Loucy (cell line): ENCODE measurements around the gene TMEM135.

Experiments used
- H2AFZ ChIP-seq: fragments of 200-600 bp; sonication (generic); 2 replicates; pipeline ENCODE4 v1.6.0; 2016; ENCODE audit warnings: antibody characterized with exemption, mild to moderate bottlenecking, low read length, moderate library complexity
- H3F3A ChIP-seq: fragments of 200-600 bp; 2 replicates; pipeline ENCODE4 v1.6.0; 2016; ENCODE audit warnings: antibody characterized with exemption, low read depth, mild to moderate bottlenecking
- H3K27me3 ChIP-seq: fragments of 200-600 bp; sonication (generic); 2 replicates; pipeline ENCODE4 v1.6.1; 2014; ENCODE audit warnings: low read length, mild to moderate bottlenecking; ENCODE audit not compliant: insufficient read depth, poor library complexity, severe bottlenecking
- H3K36me3 ChIP-seq: fragments of 200-600 bp; sonication (generic); 2 replicates; pipeline ENCODE4 v1.6.1; 2016; ENCODE audit warnings: low read length; ENCODE audit not compliant: insufficient read depth
- H3K4me1 ChIP-seq: fragments of 200-600 bp; sonication (generic); 2 replicates; pipeline ENCODE4 v1.5.1; 2014; ENCODE audit warnings: low read length, mild to moderate bottlenecking; ENCODE audit not compliant: insufficient read depth, poor library complexity, severe bottlenecking
- H3K4me2 ChIP-seq: fragments of 200-600 bp; sonication (generic); 2 replicates; pipeline ENCODE4 v1.6.0; 2014; ENCODE audit warnings: antibody characterized with exemption, low read length, low read depth, mild to moderate bottlenecking; ENCODE audit not compliant: poor library complexity, severe bottlenecking
- H3K4me3 ChIP-seq: fragments of 200-600 bp; sonication (generic); 2 replicates; pipeline ENCODE4 v1.5.1; 2014; ENCODE audit warnings: low read length, mild to moderate bottlenecking, mixed read lengths; ENCODE audit not compliant: poor library complexity, severe bottlenecking
- H3K79me2 ChIP-seq: fragments of 200-600 bp; sonication (generic); 2 replicates; pipeline ENCODE4 v1.6.1; 2014; ENCODE audit warnings: low read length; ENCODE audit not compliant: insufficient read depth
- H3K9ac ChIP-seq: fragments of 200-600 bp; sonication (generic); 2 replicates; pipeline ENCODE4 v1.6.0; 2014; ENCODE audit warnings: mild to moderate bottlenecking, low read depth, low read length, moderate library complexity; ENCODE audit not compliant: poor library complexity, severe bottlenecking
- H3K9me2 ChIP-seq: fragments of 200-600 bp; sonication (generic); replicated peaks from 2 replicates; pipeline ENCODE4 v1.6.1; 2016; ENCODE audit warnings: low read depth, low read length, mixed read lengths
- H3K9me3 ChIP-seq: fragments of 200-600 bp; sonication (generic); 2 replicates; pipeline ENCODE4 v1.6.1; 2014; ENCODE audit warnings: mild to moderate bottlenecking, antibody characterized with exemption, low read length, low read depth; ENCODE audit not compliant: insufficient read depth
- H4K20me1 ChIP-seq: fragments of 200-600 bp; sonication (generic); 2 replicates; pipeline ENCODE4 v1.6.0; 2014; ENCODE audit warnings: antibody characterized with exemption, low read length, mild to moderate bottlenecking; ENCODE audit not compliant: insufficient read depth, poor library complexity, severe bottlenecking
- EZH2phosphoT487 ChIP-seq: fragments of 200-600 bp; IDR thresholded peaks from 2 replicates; pipeline ENCODE4 v1.6.1; 2018; ENCODE audit warnings: antibody characterized with exemption, mild to moderate bottlenecking, moderate library complexity, borderline replicate concordance
- TF ChIP-seq, protein P1 (sequence below): fragments of 200-600 bp; sonication (generic); conservative IDR thresholded peaks from 2 replicates; pipeline ENCODE4 v1.5.1; 2014; ENCODE audit warnings: mild to moderate bottlenecking, antibody characterized with exemption, low read length

TMEM135 gene

GRCh38 chr11:87235366-87235765, 197.6 kb downstream of the TMEM135 start:
- Histone ChIP-seq H3K4me3 (no peak overlapping the region), H3K27me3 (no peaks in the 10 kb centered on the region), H3K9me3 (peaks cover 3% of the 10 kb centered on the region; the same call in 1 of the 2 replicates), H3K9ac (no peak overlapping the region), H3K36me3 (no peaks in the 10 kb centered on the region; the same call in 1 of the 2 replicates), H4K20me1 (peaks cover under 1% of the 10 kb centered on the region), H3K4me2 (no peak overlapping the region), H3K79me2 (no peaks in the 10 kb centered on the region), H2AFZ (no peak overlapping the region), H3K4me1 (no peaks in the 10 kb centered on the region), H3F3A (no peaks in the 10 kb centered on the region), H3K9me2 (no peaks in the 10 kb centered on the region)
- TF ChIP-seq, protein P1, sequence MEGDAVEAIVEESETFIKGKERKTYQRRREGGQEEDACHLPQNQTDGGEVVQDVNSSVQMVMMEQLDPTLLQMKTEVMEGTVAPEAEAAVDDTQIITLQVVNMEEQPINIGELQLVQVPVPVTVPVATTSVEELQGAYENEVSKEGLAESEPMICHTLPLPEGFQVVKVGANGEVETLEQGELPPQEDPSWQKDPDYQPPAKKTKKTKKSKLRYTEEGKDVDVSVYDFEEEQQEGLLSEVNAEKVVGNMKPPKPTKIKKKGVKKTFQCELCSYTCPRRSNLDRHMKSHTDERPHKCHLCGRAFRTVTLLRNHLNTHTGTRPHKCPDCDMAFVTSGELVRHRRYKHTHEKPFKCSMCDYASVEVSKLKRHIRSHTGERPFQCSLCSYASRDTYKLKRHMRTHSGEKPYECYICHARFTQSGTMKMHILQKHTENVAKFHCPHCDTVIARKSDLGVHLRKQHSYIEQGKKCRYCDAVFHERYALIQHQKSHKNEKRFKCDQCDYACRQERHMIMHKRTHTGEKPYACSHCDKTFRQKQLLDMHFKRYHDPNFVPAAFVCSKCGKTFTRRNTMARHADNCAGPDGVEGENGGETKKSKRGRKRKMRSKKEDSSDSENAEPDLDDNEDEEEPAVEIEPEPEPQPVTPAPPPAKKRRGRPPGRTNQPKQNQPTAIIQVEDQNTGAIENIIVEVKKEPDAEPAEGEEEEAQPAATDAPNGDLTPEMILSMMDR, result no peak
- TF ChIP-seq EZH2phosphoT487, result no peak

DNA sequence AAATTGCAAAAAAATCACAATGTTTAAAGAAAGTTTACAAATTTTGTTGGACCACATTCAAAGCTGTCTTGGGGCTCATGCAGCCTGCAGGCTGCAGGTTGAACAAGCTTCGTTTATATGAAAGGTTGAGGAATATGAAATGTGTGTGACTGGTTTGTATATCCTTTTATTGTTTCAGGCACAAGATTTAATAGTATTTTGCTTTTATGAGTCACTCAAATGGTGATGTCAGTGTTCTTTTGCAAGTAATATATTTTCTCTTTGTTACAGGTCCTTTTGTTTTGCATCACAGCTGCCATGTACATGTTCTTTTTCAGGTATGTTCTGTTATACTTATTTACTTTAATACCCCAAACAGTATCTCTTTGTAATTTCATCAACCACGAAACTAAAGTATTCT, 198.6 kb downstream of the TMEM135 start:
- Histone ChIP-seq H3K9me3 (peaks cover 3% of the 10 kb centered on the region; the same call in 1 of the 2 replicates), H3K9ac (no peak overlapping the region), H3K4me1 (no peaks in the 10 kb centered on the region), H3K9me2 (no peaks in the 10 kb centered on the region), H3K4me3 (no peak overlapping the region), H3K4me2 (no peak overlapping the region), H3F3A (no peaks in the 10 kb centered on the region), H3K79me2 (no peaks in the 10 kb centered on the region), H2AFZ (no peak overlapping the region), H3K36me3 (no peaks in the 10 kb centered on the region; the same call in 1 of the 2 replicates), H4K20me1 (no peaks in the 10 kb centered on the region), H3K27me3 (no peaks in the 10 kb centered on the region)
- no peak for TF ChIP-seq EZH2phosphoT487
- TF ChIP-seq, protein P1, result no peak

DNA sequence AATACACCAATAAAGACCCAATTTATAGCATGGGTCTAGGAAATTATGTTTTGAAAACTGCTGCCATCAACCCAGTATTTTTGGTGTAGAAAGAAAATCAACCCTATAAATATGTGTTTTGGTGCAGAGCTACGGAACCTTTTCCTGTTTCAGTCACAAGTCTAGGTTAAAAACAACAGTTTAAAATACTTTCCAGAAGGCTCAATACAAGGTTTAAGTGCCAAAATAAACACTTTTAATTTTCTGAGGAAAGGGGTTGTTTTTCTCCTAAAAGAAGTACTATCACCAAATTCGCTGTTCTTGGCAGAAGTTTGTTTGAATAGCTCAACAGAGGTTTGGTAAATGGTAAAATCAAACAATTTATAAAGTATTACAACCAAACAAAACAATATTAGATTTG, 201.3 kb downstream of the TMEM135 start:
- no peaks in the 10 kb centered on the region for H3K9me3 ChIP-seq
- no peaks in the 10 kb centered on the region for H3K4me1 ChIP-seq
- TF ChIP-seq EZH2phosphoT487, result no peak
- TF ChIP-seq, protein P1, result no peak
- no peaks in the 10 kb centered on the region for H3K27me3 ChIP-seq
- no peak overlapping the region for H2AFZ ChIP-seq
- H3K9ac ChIP-seq, result no peak overlapping the region
- no peaks in the 10 kb centered on the region for H3K79me2 ChIP-seq
- H3F3A ChIP-seq, result no peaks in the 10 kb centered on the region
- no peak overlapping the region for H3K4me2 ChIP-seq
- H3K4me3 ChIP-seq, result no peak overlapping the region
- no peaks in the 10 kb centered on the region for H3K9me2 ChIP-seq
- H4K20me1 ChIP-seq, result no peaks in the 10 kb centered on the region
- H3K36me3 ChIP-seq, result no peaks in the 10 kb centered on the region; the same call in 1 of the 2 replicates
